ENCODE data around the gene H2BK1. TPM values are rescaled to one million over a fixed set of nuclear protein-coding genes. Genes with fewer than 3 reads are reported as not detected.

Gene H2BK1
- polyA plus RNA-seq, 1 donor (not counting 4 experiments of a cell fraction or from before 2014, with no cell fraction given): not detected

- peaks cover 3% of the 10 kb centered on the region for H4K20me1 ChIP-seq (ENCODE audit: control insufficient read depth, extremely low read depth, insufficient read depth, low read length)
- no peak for FAIRE-seq
Observed at GRCh38 chr7:151240942-151241754, 30.9 kb upstream of the H2BK1 start.

GRCh38 chr7:151240536-151240935 lies 30.2 kb upstream of the H2BK1 start:
- H3K4me1 ChIP-seq (ENCODE audit: control insufficient read depth, extremely low read depth, insufficient read depth, low read length): no peaks in the 10 kb centered on the region
- TF ChIP-seq EZH2 (IDR thresholded peaks at IDR 0.05; ENCODE audit: low read length) (no peak), CTCF (optimal IDR thresholded peaks at IDR 0.05 in 1 of 3, IDR thresholded peaks at IDR 0.05 in 1 of 3, conservative IDR thresholded peaks at IDR 0.05 in 1 of 3; ENCODE audit: extremely low read depth in 1 of 3, insufficient read depth in 2 of 3, low read length in 3 of 3) (no peak)
- peaks cover 12 to 25% of the 10 kb centered on the region in 2 experiments for H3K36me3 ChIP-seq (ENCODE audit: control insufficient read depth in 2 of 2, extremely low read depth in 1 of 2, insufficient read depth in 2 of 2, low read length in 2 of 2)
- H3K4me2 ChIP-seq (ENCODE audit: control insufficient read depth, extremely low read depth, insufficient read depth, low read depth, low read length): no peak overlapping the region
- H2AFZ ChIP-seq (ENCODE audit: control insufficient read depth, low read length): no peak overlapping the region
- peaks cover 4% of the 10 kb centered on the region for H4K20me1 ChIP-seq (ENCODE audit: control insufficient read depth, extremely low read depth, insufficient read depth, low read length)
- no peak overlapping the region for H3K27ac ChIP-seq (ENCODE audit: control insufficient read depth, insufficient read depth, low read length)
- H3K4me3 ChIP-seq (ENCODE audit: control insufficient read depth in 2 of 3, extremely low read depth in 1 of 3, insufficient read depth in 2 of 3, low read depth in 1 of 3, low read length in 3 of 3): no peak overlapping the region
- no peaks in the 10 kb centered on the region for H3K9me3 ChIP-seq (ENCODE audit: control insufficient read depth, low read depth, low read length)
- FAIRE-seq: no peak
- no peak overlapping the region for H3K9ac ChIP-seq (ENCODE audit: control insufficient read depth, extremely low read depth, insufficient read depth, low read length)
- peaks cover 10% of the 10 kb centered on the region for H3K27me3 ChIP-seq (ENCODE audit: control insufficient read depth, extremely low read depth, insufficient read depth, low read length)
- DNase-seq (ENCODE audit: low read depth, low spot score): no peak
- H3K9me1 ChIP-seq (ENCODE audit: control insufficient read depth, extremely low read depth, insufficient read depth, low read length): no peaks in the 10 kb centered on the region
- dilution Hi-C loops (cut with MboI; ENCODE audit: extremely low pct_ligation_motif_present, low sequenced_read_pairs): no loop called here
- H3K79me2 ChIP-seq (ENCODE audit: control insufficient read depth, insufficient read depth, low read length): peaks cover 15% of the 10 kb centered on the region

More at GRCh38 chr7:151240942-151241754, 30.9 kb upstream of the H2BK1 start:
- dilution Hi-C loops (cut with MboI; ENCODE audit: extremely low pct_ligation_motif_present, low sequenced_read_pairs): no loop called here
- no peak for TF ChIP-seq EZH2 (IDR thresholded peaks at IDR 0.05; ENCODE audit: low read length)
- no peak for TF ChIP-seq CTCF (optimal IDR thresholded peaks at IDR 0.05 in 1 of 3, IDR thresholded peaks at IDR 0.05 in 1 of 3, conservative IDR thresholded peaks at IDR 0.05 in 1 of 3; ENCODE audit: extremely low read depth in 1 of 3, insufficient read depth in 2 of 3, low read length in 3 of 3)
- Histone ChIP-seq H3K9me1 (ENCODE audit: control insufficient read depth, extremely low read depth, insufficient read depth, low read length) (no peaks in the 10 kb centered on the region), H3K4me3 (ENCODE audit: control insufficient read depth in 2 of 3, extremely low read depth in 1 of 3, insufficient read depth in 2 of 3, low read depth in 1 of 3, low read length in 3 of 3) (no peak overlapping the region), H3K4me1 (ENCODE audit: control insufficient read depth, extremely low read depth, insufficient read depth, low read length) (no peaks in the 10 kb centered on the region), H3K9ac (ENCODE audit: control insufficient read depth, extremely low read depth, insufficient read depth, low read length) (no peak overlapping the region), H2AFZ (ENCODE audit: control insufficient read depth, low read length) (no peak overlapping the region), H3K9me3 (ENCODE audit: control insufficient read depth, low read depth, low read length) (no peaks in the 10 kb centered on the region), H3K4me2 (ENCODE audit: control insufficient read depth, extremely low read depth, insufficient read depth, low read depth, low read length) (no peak overlapping the region), H3K27me3 (ENCODE audit: control insufficient read depth, extremely low read depth, insufficient read depth, low read length) (peaks cover 16% of the 10 kb centered on the region), H3K79me2 (ENCODE audit: control insufficient read depth, insufficient read depth, low read length) (peaks cover 11% of the 10 kb centered on the region), H3K36me3 (ENCODE audit: control insufficient read depth in 2 of 2, extremely low read depth in 1 of 2, insufficient read depth in 2 of 2, low read length in 2 of 2) (peaks cover 10 to 23% of the 10 kb centered on the region in 2 experiments), H3K27ac (ENCODE audit: control insufficient read depth, insufficient read depth, low read length) (no peak overlapping the region)
- DNase-seq (ENCODE audit: low read depth, low spot score): no peak
